Omental fat pad (tissue), 4 donors: ENCODE data around the gene UROD. TPM values are rescaled to one million over a fixed set of nuclear protein-coding genes. Genes with fewer than 3 reads are reported as not detected.
"Not testable (repeated sequence)": the region's sequence is repeated elsewhere in the genome, so short reads cannot be mapped to it uniquely, and the experiment has no call there.

Source experiments
- ATAC-seq: fragments of 150-250 bp; one replicate; pipeline ENCODE4 v1.9.1; 2016; ENCODE audit warnings: mild to moderate bottlenecking, moderate library complexity; ENCODE audit not compliant: low FRiP score
- DNase-seq: peaks from one replicate; pipeline ENCODE4 v3.0.0-alpha.2; 2019; ENCODE audit warnings: low spot score
- total RNA-seq, 4 donors: library from RNA; depleted of rRNA; stranded (reverse); fragments of >200 nt; gene quantifications; one replicate each; pipeline ENCODE4 v1.1.0, GENCODE V29; 2016
- TF ChIP-seq, protein P1 (sequence below), 3 donors: fragments of 450-650 bp; IDR thresholded peaks; one replicate each; pipeline ENCODE4 v1.5.1; 2016 to 2017; ENCODE audit warnings: antibody characterized with exemption in 3 of 3, mild to moderate bottlenecking in 3 of 3, moderate library complexity in 2 of 3

UROD gene
- total RNA-seq = 10 to 100 TPM; 65.6 to 79.4 (median 76.2) TPM

DNA sequence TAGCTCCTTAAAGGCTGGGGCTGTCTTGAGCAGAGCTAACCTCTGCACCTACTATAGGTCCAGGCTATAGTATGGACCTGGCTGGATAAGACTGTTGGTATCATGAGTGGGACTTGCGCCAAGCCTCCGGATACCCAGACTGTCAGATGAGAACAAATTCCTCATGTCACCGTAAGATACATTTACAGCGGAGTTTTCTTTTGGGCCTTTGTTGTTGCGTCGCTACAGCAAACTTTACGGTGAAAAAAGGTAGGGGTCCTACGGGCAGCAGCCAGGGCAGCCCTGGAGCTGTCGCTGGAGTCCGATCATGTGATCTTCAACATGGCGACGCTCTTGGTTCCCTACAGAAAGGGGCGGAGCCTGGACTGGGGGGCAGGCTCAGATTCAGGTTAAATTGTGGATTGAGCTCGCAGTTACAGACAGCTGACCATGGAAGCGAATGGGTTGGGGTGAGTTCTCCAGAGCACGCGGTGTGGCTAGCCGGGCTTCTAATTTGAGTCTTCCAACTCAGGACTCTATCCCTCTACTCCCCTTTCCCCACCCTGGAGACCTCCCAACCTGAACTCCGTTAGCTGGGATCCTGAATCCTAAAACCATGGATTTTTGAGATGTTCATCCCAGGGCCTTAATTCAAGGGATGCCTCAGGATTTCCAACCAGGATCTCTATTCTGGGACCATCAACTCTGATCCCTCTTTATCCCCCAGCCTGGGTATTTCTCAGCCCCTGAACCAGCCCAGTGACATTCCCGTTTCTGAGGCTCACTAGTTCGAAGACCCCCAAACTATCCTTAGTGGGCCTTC, at the start of gene UROD:
TSS of gene UROD (plus strand) at position 418 of the 802 bp plus-strand sequence. CDS start at position 430, 12 bp downstream.
- ATAC-seq (peak; percentile 89), DNase-seq (peak; percentile 55)
- TF ChIP-seq, protein P1, sequence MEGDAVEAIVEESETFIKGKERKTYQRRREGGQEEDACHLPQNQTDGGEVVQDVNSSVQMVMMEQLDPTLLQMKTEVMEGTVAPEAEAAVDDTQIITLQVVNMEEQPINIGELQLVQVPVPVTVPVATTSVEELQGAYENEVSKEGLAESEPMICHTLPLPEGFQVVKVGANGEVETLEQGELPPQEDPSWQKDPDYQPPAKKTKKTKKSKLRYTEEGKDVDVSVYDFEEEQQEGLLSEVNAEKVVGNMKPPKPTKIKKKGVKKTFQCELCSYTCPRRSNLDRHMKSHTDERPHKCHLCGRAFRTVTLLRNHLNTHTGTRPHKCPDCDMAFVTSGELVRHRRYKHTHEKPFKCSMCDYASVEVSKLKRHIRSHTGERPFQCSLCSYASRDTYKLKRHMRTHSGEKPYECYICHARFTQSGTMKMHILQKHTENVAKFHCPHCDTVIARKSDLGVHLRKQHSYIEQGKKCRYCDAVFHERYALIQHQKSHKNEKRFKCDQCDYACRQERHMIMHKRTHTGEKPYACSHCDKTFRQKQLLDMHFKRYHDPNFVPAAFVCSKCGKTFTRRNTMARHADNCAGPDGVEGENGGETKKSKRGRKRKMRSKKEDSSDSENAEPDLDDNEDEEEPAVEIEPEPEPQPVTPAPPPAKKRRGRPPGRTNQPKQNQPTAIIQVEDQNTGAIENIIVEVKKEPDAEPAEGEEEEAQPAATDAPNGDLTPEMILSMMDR (IDR thresholded peaks at IDR 0.05) = no peak

DNA sequence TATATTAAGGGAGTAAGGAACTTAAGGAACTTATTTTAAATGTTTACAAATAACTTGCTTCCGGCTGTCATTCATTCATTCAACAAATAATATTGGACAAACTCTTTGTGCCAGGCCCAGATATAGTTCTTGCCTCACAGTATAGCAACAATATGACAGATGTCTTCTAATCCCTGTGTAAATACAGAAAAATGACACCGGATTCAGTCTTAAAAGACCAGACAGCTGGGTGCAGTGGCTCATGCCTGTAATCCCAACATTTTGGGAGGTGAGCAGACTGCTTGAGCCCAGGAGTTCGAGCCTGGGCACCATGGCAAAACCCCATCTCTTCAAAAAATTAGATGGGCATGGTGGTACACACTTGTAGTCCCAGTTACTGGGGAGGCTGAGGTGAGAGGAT, 49.3 kb upstream of the UROD start:
- DNase-seq = no peak
- TF ChIP-seq, protein P1 (IDR thresholded peaks at IDR 0.05) = no peak
- ATAC-seq = no peak

DNA sequence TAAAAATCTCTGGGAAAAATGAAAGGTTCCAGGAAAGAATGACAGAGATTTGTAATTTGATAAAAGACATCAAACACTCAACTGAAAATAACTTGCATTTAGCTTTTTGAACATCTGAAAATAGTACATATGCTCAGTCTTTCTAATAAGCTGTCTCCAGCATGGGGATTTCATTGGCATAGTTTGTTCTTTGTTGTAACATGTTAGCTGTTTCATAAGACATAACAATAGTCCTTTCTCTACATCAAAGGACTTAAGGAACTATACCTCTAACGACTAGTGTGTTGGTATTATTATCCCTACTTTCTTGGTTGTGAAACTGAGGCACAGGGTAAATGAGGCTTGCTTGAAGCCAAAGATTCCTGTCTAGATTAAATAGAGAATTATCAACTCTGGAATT, 47.7 kb upstream of the UROD start:
- DNase-seq (no peak), ATAC-seq (no peak)
- TF ChIP-seq, protein P1 (IDR thresholded peaks at IDR 0.05) = no peak

DNA sequence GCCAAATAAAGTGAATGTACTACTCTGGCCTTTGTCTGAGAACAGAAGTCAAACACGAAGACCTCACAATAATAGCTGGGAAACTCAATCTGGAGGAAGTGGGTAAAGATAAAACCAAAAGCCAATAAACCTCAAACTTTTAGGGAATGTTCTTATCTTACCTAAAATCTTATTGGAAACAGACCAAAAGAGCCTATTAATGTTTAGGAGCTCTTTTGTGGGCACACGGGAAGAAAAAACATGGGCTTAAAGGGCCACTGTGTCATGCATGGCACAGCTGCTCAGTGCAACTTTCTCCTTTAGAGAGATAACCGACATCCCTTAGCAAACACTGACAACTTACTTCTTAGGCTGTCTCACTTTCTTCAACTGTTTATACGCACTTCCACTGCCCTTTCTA, 41.7 kb upstream of the UROD start:
- TF ChIP-seq, protein P1 (IDR thresholded peaks at IDR 0.05) = no peak
- ATAC-seq (no peak), DNase-seq (no peak)

DNA sequence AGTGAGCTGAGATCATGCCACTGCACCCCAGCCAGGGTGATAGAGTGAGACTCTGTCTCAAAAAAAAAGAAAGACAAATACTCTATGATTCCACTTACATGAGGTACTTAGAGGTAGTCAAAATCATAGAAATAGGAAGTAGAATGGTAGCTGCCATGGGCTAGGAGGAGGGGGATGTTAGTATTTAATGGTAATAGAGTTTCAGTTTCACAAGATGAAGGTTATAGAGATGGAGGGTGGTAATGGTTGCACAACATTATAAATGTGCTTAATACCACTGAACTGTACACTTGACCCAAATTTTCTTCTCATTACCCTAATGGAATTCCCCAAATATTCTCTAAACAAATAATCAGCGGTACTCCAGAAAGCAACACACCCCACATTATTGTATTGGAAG, 38.4 kb upstream of the UROD start:
- TF ChIP-seq, protein P1 (IDR thresholded peaks at IDR 0.05) = no peak
- DNase-seq (no peak), ATAC-seq (no peak)

DNA sequence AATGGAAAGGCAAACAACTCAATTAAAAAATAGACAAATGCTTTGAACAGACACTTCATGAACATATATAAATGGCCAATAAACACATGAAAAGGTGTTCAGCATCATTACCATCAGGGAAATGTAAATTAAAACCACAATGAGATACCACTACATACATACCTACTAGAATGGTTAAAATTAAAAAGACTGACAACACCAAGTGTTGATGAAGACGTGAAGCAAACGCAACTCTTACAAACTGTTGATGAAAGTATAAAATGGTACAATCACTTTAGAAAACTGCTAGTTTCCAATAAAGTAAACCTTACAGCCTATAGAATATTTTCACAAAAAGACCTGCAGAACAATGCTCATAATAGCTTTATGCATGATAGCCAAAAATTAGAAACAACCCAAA, 35.8 kb upstream of the UROD start:
- TF ChIP-seq, protein P1 (IDR thresholded peaks at IDR 0.05) = no peak
- ATAC-seq (no peak), DNase-seq (no peak)

DNA sequence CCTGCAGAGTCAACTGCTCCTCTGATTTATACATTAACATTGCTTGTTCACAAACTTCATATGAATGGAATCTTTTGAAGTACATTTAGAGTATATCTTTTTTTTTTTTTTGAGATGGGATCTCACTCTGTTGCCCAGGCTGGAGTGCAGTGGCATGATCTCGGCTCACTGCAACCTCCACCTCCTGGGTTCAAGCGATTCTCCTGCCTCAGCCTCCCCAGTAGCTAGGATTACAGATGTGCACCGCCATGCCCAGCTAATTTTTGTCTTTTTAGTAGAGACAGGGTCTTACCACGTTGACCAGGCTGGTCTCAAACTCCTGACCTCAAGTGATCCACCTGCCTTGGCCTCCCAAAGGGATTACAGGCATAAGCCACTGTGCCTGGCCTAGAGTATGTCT, 34.7 kb upstream of the UROD start:
- not testable (repeated sequence) for DNase-seq, ATAC-seq
